ENCODE measurements around the gene DSCAML1.

Gene DSCAML1

GRCh38 chr11:117394221-117394925, 402.6 kb downstream of the DSCAML1 start:
- Mint-ChIP-seq H3K4me3 (no peak overlapping the region), H3K4me1 (no peaks in the 10 kb centered on the region), H3K27ac (no peak overlapping the region), H3K36me3 (peaks cover 47% of the 10 kb centered on the region), H3K9me3 (peaks cover 2% of the 10 kb centered on the region)
- DNase-seq (ENCODE audit: low spot score in 2 of 2) (no peak), ATAC-seq (no peak)

GRCh38 chr11:117392979-117393378, 404.0 kb downstream of the DSCAML1 start:
- Mint-ChIP-seq H3K27ac (no peak overlapping the region), H3K4me3 (no peak overlapping the region), H3K36me3 (peaks cover 44% of the 10 kb centered on the region), H3K4me1 (no peaks in the 10 kb centered on the region), H3K9me3 (no peaks in the 10 kb centered on the region)
- DNase-seq (ENCODE audit: low spot score in 2 of 2), result no peak
- ATAC-seq, result no peak

GRCh38 chr11:117392001-117392690, 404.9 kb downstream of the DSCAML1 start:
- Mint-ChIP-seq H3K9me3 (no peaks in the 10 kb centered on the region), H3K4me1 (no peaks in the 10 kb centered on the region), H3K36me3 (peaks cover 35% of the 10 kb centered on the region), H3K27ac (no peak overlapping the region), H3K4me3 (no peak overlapping the region)
- ATAC-seq, result no peak
- DNase-seq (ENCODE audit: low spot score in 2 of 2), result no peak

- peak overlapping the region; percentile 78 for H3K27ac Mint-ChIP-seq
- H3K4me3 Mint-ChIP-seq, result no peak overlapping the region
- ATAC-seq (no peak), DNase-seq (ENCODE audit: low spot score in 2 of 2) (no peak)
- peaks cover 26% of the 10 kb centered on the region for H3K36me3 Mint-ChIP-seq
- H3K4me1 Mint-ChIP-seq, result no peaks in the 10 kb centered on the region
- H3K9me3 Mint-ChIP-seq, result no peaks in the 10 kb centered on the region
These were observed 405.8 kb downstream of the DSCAML1 start for GRCh38 chr11:117391181-117391580.

GRCh38 chr11:117390743-117391142, 406.3 kb downstream of the DSCAML1 start:
- Mint-ChIP-seq H3K4me3 (no peak overlapping the region), H3K36me3 (peaks cover 24% of the 10 kb centered on the region), H3K9me3 (no peaks in the 10 kb centered on the region), H3K27ac (peak overlapping the region; percentile 78), H3K4me1 (no peaks in the 10 kb centered on the region)
- DNase-seq (ENCODE audit: low spot score in 2 of 2) (no peak), ATAC-seq (no peak)

- Mint-ChIP-seq H3K27ac (no peak overlapping the region), H3K4me1 (no peaks in the 10 kb centered on the region), H3K9me3 (no peaks in the 10 kb centered on the region), H3K36me3 (peaks cover 27% of the 10 kb centered on the region), H3K4me3 (no peak overlapping the region)
- no peak for ATAC-seq
- DNase-seq (ENCODE audit: low spot score in 2 of 2), result no peak
These were observed 408.8 kb downstream of the DSCAML1 start for GRCh38 chr11:117387992-117388755.

GRCh38 chr11:117385906-117386305, 411.1 kb downstream of the DSCAML1 start:
- Mint-ChIP-seq H3K36me3 (peaks cover 8% of the 10 kb centered on the region), H3K9me3 (no peaks in the 10 kb centered on the region), H3K27ac (no peak overlapping the region), H3K4me1 (no peaks in the 10 kb centered on the region), H3K4me3 (no peak overlapping the region)
- DNase-seq (ENCODE audit: low spot score in 2 of 2) (no peak), ATAC-seq (no peak)

- no peak for ATAC-seq
- DNase-seq (ENCODE audit: low spot score in 2 of 2), result no peak
- H3K9me3 Mint-ChIP-seq, result no peaks in the 10 kb centered on the region
- no peaks in the 10 kb centered on the region for H3K4me1 Mint-ChIP-seq
- H3K36me3 Mint-ChIP-seq, result peaks cover 6% of the 10 kb centered on the region
- H3K4me3 Mint-ChIP-seq, result no peak overlapping the region
- H3K27ac Mint-ChIP-seq, result no peak overlapping the region
These were observed 411.5 kb downstream of the DSCAML1 start for GRCh38 chr11:117385471-117385870.

GRCh38 chr11:117384045-117384444, 413.0 kb downstream of the DSCAML1 start:
- peaks cover 6% of the 10 kb centered on the region for H3K36me3 Mint-ChIP-seq
- peak; percentile 45 for ATAC-seq
- H3K4me1 Mint-ChIP-seq, result no peaks in the 10 kb centered on the region
- no peaks in the 10 kb centered on the region for H3K9me3 Mint-ChIP-seq
- no peak overlapping the region for H3K4me3 Mint-ChIP-seq
- no peak overlapping the region for H3K27ac Mint-ChIP-seq
- no peak for DNase-seq (ENCODE audit: low spot score in 2 of 2)

GRCh38 chr11:117382746-117383145, 414.3 kb downstream of the DSCAML1 start:
- ATAC-seq, result no peak
- Mint-ChIP-seq H3K36me3 (peaks cover 6% of the 10 kb centered on the region), H3K27ac (peak overlapping the region; percentile 40), H3K4me1 (no peaks in the 10 kb centered on the region), H3K4me3 (no peak overlapping the region), H3K9me3 (no peaks in the 10 kb centered on the region)
- DNase-seq (ENCODE audit: low spot score in 2 of 2), result no peak

- no peaks in the 10 kb centered on the region for H3K4me1 Mint-ChIP-seq
- DNase-seq (ENCODE audit: low spot score in 2 of 2), result no peak
- H3K27ac Mint-ChIP-seq, result peak overlapping the region; percentile 40
- H3K9me3 Mint-ChIP-seq, result no peaks in the 10 kb centered on the region
- H3K36me3 Mint-ChIP-seq, result peaks cover 6% of the 10 kb centered on the region
- H3K4me3 Mint-ChIP-seq, result no peak overlapping the region
- no peak for ATAC-seq
These were observed 415.3 kb downstream of the DSCAML1 start for GRCh38 chr11:117381481-117382387.

- H3K27ac Mint-ChIP-seq, result peak overlapping the region; percentile 40
These were observed 416.3 kb downstream of the DSCAML1 start for GRCh38 chr11:117380676-117381075.

GRCh38 chr11:117378976-117379865, 417.8 kb downstream of the DSCAML1 start:
- Mint-ChIP-seq H3K9me3 (no peaks in the 10 kb centered on the region), H3K27ac (peak overlapping the region; percentile 85), H3K36me3 (peaks cover 14% of the 10 kb centered on the region), H3K4me1 (no peaks in the 10 kb centered on the region), H3K4me3 (no peak overlapping the region)
- DNase-seq (ENCODE audit: low spot score in 2 of 2), result no peak
- no peak for ATAC-seq

More at GRCh38 chr11:117380676-117381075, 416.3 kb downstream of the DSCAML1 start:
- no peak for ATAC-seq
- Mint-ChIP-seq H3K9me3 (no peaks in the 10 kb centered on the region), H3K36me3 (peaks cover 14% of the 10 kb centered on the region), H3K4me1 (no peaks in the 10 kb centered on the region), H3K4me3 (no peak overlapping the region)
- no peak for DNase-seq (ENCODE audit: low spot score in 2 of 2)
